Activated CD4-positive, alpha-beta T cell treated with anti-CD3 and anti-CD28 coated beads for 24 hours (primary cell): Measurements from ENCODE around the gene GCM1.
"Not testable (repeated sequence)": the region's sequence is repeated elsewhere in the genome, so short reads cannot be mapped to it uniquely, and the experiment has no call there.

Source experiments
- DNase-seq, 2 donors: peaks; one replicate each; pipeline ENCODE4 v3.0.0-alpha.2; 2020; ENCODE audit warnings: low read depth in 2 of 2

The GCM1 gene

GRCh38 chr6:53148684-53149083 lies at the start of gene GCM1:
Gene GCM1 (minus strand): TSS chr6:53148841. CDS start chr6:53145632, 3,209 bp downstream.
- DNase-seq, result no peak

- DNase-seq, result no peak
Observed at GRCh38 chr6:53197553-53197952, 48.9 kb upstream of the GCM1 start.

GRCh38 chr6:53195048-53195447 lies 46.4 kb upstream of the GCM1 start:
- no peak for DNase-seq

GRCh38 chr6:53192682-53193188 lies 44.1 kb upstream of the GCM1 start:
- no peak for DNase-seq

- DNase-seq, result no peak
Observed at GRCh38 chr6:53189554-53189953, 40.9 kb upstream of the GCM1 start.

GRCh38 chr6:53188833-53189232 lies 40.2 kb upstream of the GCM1 start:
- DNase-seq, result no peak

- no peak for DNase-seq
Observed at GRCh38 chr6:53180678-53181077, 32.0 kb upstream of the GCM1 start.

GRCh38 chr6:53179961-53180651 lies 31.5 kb upstream of the GCM1 start:
- no peak for DNase-seq

GRCh38 chr6:53178837-53179432 lies 30.3 kb upstream of the GCM1 start:
- no peak for DNase-seq

- no peak for DNase-seq
Observed at GRCh38 chr6:53175027-53175426, 26.4 kb upstream of the GCM1 start.

- DNase-seq, result no peak
Observed at GRCh38 chr6:53172468-53172803, 23.8 kb upstream of the GCM1 start.

GRCh38 chr6:53171605-53172467 lies 23.2 kb upstream of the GCM1 start:
- peak; percentile 86 to 89 for DNase-seq

GRCh38 chr6:53168516-53169267 lies 20.1 kb upstream of the GCM1 start:
- DNase-seq, result no peak

GRCh38 chr6:53165293-53165692 lies 16.7 kb upstream of the GCM1 start:
- no peak for DNase-seq

GRCh38 chr6:53162606-53163005 lies 14.0 kb upstream of the GCM1 start:
- no peak for DNase-seq

- no peak for DNase-seq
Observed at GRCh38 chr6:53161481-53162009, 12.9 kb upstream of the GCM1 start.

- DNase-seq, result no peak
Observed at GRCh38 chr6:53159558-53159957, 10.9 kb upstream of the GCM1 start.

GRCh38 chr6:53158076-53158475 lies 9.4 kb upstream of the GCM1 start:
- DNase-seq, result not testable (repeated sequence)

- DNase-seq, result not testable (repeated sequence)
Observed at GRCh38 chr6:53155279-53155678, 6.6 kb upstream of the GCM1 start.

- no peak for DNase-seq
Observed at GRCh38 chr6:53154794-53155193, 6.2 kb upstream of the GCM1 start.

- no peak for DNase-seq
Observed at GRCh38 chr6:53154071-53154470, 5.4 kb upstream of the GCM1 start.

- no peak for DNase-seq
Observed at GRCh38 chr6:53152576-53152975, 3.9 kb upstream of the GCM1 start.
